HCT116 (cell line): Measurements from ENCODE around the gene RNF150.

Experiments
- CTCF ChIP-seq, 3 experiments: fragments of 200-600 bp in 1 of 3; sonication (generic) in 1 of 3; IDR thresholded peaks in 2 of 3; conservative IDR thresholded peaks in 1 of 3; 2 replicates each; pipeline ENCODE4 v1.5.1; 2012 to 2017; ENCODE audit warnings: low read depth in 2 of 3, low read length in 2 of 3, antibody characterized with exemption in 1 of 3, borderline replicate concordance in 1 of 3, control low read depth in 1 of 3, mild to moderate bottlenecking in 1 of 3, mixed read lengths in 1 of 3, mixed run types in 1 of 3, moderate library complexity in 1 of 3; ENCODE audit not compliant: insufficient read depth in 1 of 3
- EZH2 ChIP-seq: fragments of 200-600 bp; sonication (generic); IDR thresholded peaks from 2 replicates; pipeline ENCODE4 v1.6.1; 2017; ENCODE audit warnings: antibody characterized with exemption, mixed run types
- MAX ChIP-seq: IDR thresholded peaks from 2 replicates; pipeline ENCODE4 v1.6.1; 2012
- POLR2AphosphoS5 ChIP-seq: IDR thresholded peaks from 2 replicates; pipeline ENCODE4 v1.6.1; 2011; ENCODE audit warnings: mild to moderate bottlenecking, low read depth, low read length, moderate library complexity

- no peak for TF ChIP-seq CTCF (IDR thresholded peaks at IDR 0.05 in 2 of 3, conservative IDR thresholded peaks at IDR 0.05 in 1 of 3; ENCODE audit: borderline replicate concordance in 1 of 3, insufficient read depth in 1 of 3, low read depth in 2 of 3, low read length in 2 of 3)
- TF ChIP-seq MAX, result no peak
- no peak for TF ChIP-seq EZH2
- no peak for TF ChIP-seq POLR2AphosphoS5
Measured at GRCh38 chr4:140829825-140830224, 303.4 kb downstream of the RNF150 start.
